ENCODE results near the gene CERS6.

The CERS6 gene

GRCh38 chr2:168459256-168459655 is 3.2 kb downstream of the CERS6 start:
- H3K4me3 ChIP-seq (replicated peaks; ENCODE audit: low read depth, low read length) = no peak overlapping the region
- TF ChIP-seq CTCF (IDR thresholded peaks at IDR 0.05; ENCODE audit: low read depth, low read length, missing control alignments) = no peak
- DNase-seq (ENCODE audit: extremely low read depth, low read depth) = no peak

GRCh38 chr2:168460571-168460970 is 4.5 kb downstream of the CERS6 start:
- TF ChIP-seq CTCF (IDR thresholded peaks at IDR 0.05; ENCODE audit: low read depth, low read length, missing control alignments) = no peak
- no peak for DNase-seq (ENCODE audit: extremely low read depth, low read depth)
- no peak overlapping the region for H3K4me3 ChIP-seq (replicated peaks; ENCODE audit: low read depth, low read length)

GRCh38 chr2:168461178-168461941 is 5.3 kb downstream of the CERS6 start:
- no peak for DNase-seq (ENCODE audit: extremely low read depth, low read depth)
- no peak overlapping the region for H3K4me3 ChIP-seq (replicated peaks; ENCODE audit: low read depth, low read length)
- TF ChIP-seq CTCF (IDR thresholded peaks at IDR 0.05; ENCODE audit: low read depth, low read length, missing control alignments) = no peak

- H3K4me3 ChIP-seq (replicated peaks; ENCODE audit: low read depth, low read length) = no peak overlapping the region
These were observed 5.9 kb downstream of the CERS6 start for GRCh38 chr2:168461942-168462331.

GRCh38 chr2:168462543-168463045 is 6.5 kb downstream of the CERS6 start:
- no peak for DNase-seq (ENCODE audit: extremely low read depth, low read depth)
- no peak for TF ChIP-seq CTCF (IDR thresholded peaks at IDR 0.05; ENCODE audit: low read depth, low read length, missing control alignments)
- no peak overlapping the region for H3K4me3 ChIP-seq (replicated peaks; ENCODE audit: low read depth, low read length)

More at GRCh38 chr2:168461942-168462331, 5.9 kb downstream of the CERS6 start:
- no peak for TF ChIP-seq CTCF (IDR thresholded peaks at IDR 0.05; ENCODE audit: low read depth, low read length, missing control alignments)
- DNase-seq (ENCODE audit: extremely low read depth, low read depth) = no peak

- DNase-seq (ENCODE audit: extremely low read depth, low read depth) = no peak
- H3K4me3 ChIP-seq (replicated peaks; ENCODE audit: low read depth, low read length) = no peak overlapping the region
These were observed 9.5 kb downstream of the CERS6 start for GRCh38 chr2:168465594-168465993.

More at GRCh38 chr2:168465594-168465993, 9.5 kb downstream of the CERS6 start:
- TF ChIP-seq CTCF (IDR thresholded peaks at IDR 0.05; ENCODE audit: low read depth, low read length, missing control alignments) = no peak
